GM12878 (cell line): ENCODE results near the gene PROB1.

Experiments
- CBX5 ChIP-seq: sonication (generic); IDR thresholded peaks from 2 replicates; pipeline ENCODE4 v1.6.1; 2016; ENCODE audit warnings: low read depth, moderate library complexity, mild to moderate bottlenecking, inconsistent platforms
- CEBPB ChIP-seq, 2 experiments: fragments of 150-350 bp in 1 of 2; IDR thresholded peaks; 2 replicates each; pipeline ENCODE4 v1.6.1; 2012 to 2014; ENCODE audit warnings: low read depth in 2 of 2, low read length in 2 of 2, borderline replicate concordance in 1 of 2, inconsistent platforms in 1 of 2
- CTCF ChIP-seq, 3 experiments: IDR thresholded peaks in 2 of 3; conservative IDR thresholded peaks in 1 of 3; 2 replicates each; pipeline ENCODE4 v1.5.1; 2011; ENCODE audit warnings: low read depth in 3 of 3, low read length in 3 of 3, mild to moderate bottlenecking in 3 of 3, control low read depth in 2 of 3, moderate library complexity in 2 of 3, inconsistent platforms in 1 of 3, mixed read lengths in 1 of 3; ENCODE audit not compliant: control insufficient read depth in 2 of 3, insufficient read depth in 1 of 3; ENCODE audit errors: extremely low read depth in 1 of 3
- ETV6 ChIP-seq, 2 experiments: fragments of 450-650 bp in 1 of 2; IDR thresholded peaks in 1 of 2; conservative IDR thresholded peaks in 1 of 2; 2 replicates each; pipeline ENCODE4 v1.6.1; 2014; ENCODE audit warnings: antibody characterized with exemption in 1 of 2, borderline replicate concordance in 1 of 2, low read depth in 1 of 2, mild to moderate bottlenecking in 1 of 2, moderate library complexity in 1 of 2
- EZH2 ChIP-seq: IDR thresholded peaks from 2 replicates; pipeline ENCODE4 v1.6.1; 2012; ENCODE audit warnings: low read depth, mild to moderate bottlenecking, control low read depth, inconsistent platforms, low read length, borderline replicate concordance; ENCODE audit not compliant: control insufficient read depth
- FOXM1 ChIP-seq: IDR thresholded peaks from 2 replicates; pipeline ENCODE4 v1.6.1; 2012; ENCODE audit warnings: low read depth, mild to moderate bottlenecking, inconsistent platforms, low read length, moderate library complexity
- HCFC1 ChIP-seq: fragments of 150-350 bp; IDR thresholded peaks from 2 replicates; pipeline ENCODE4 v1.6.1; 2014; ENCODE audit warnings: low read length
- NRF1 ChIP-seq: conservative IDR thresholded peaks from 2 replicates; pipeline ENCODE4 v1.6.1; 2011; ENCODE audit warnings: mild to moderate bottlenecking, low read depth, low read length, improper control_type of control experiment
- POLR2A ChIP-seq: IDR thresholded peaks from 2 replicates; pipeline ENCODE4 v1.6.1; 2011; ENCODE audit warnings: low read depth, mild to moderate bottlenecking, low read length
- SP1 ChIP-seq: IDR thresholded peaks from one replicate; pipeline ENCODE4 v1.6.1; 2011; ENCODE audit warnings: low read depth, low read length
- TBL1XR1 ChIP-seq: IDR thresholded peaks from 2 replicates; pipeline ENCODE4 v1.6.1; 2012; ENCODE audit warnings: low read depth, low read length, improper control_type of control experiment
- ZNF274 ChIP-seq: IDR thresholded peaks from one replicate; pipeline ENCODE4 v1.8.0; 2011; ENCODE audit not compliant: insufficient read length, insufficient read depth
- TF ChIP-seq, protein P1 (sequence below): fragments of 450-650 bp; IDR thresholded peaks from 2 replicates; pipeline ENCODE4 v1.6.1; 2014; ENCODE audit warnings: mild to moderate bottlenecking

DNA sequence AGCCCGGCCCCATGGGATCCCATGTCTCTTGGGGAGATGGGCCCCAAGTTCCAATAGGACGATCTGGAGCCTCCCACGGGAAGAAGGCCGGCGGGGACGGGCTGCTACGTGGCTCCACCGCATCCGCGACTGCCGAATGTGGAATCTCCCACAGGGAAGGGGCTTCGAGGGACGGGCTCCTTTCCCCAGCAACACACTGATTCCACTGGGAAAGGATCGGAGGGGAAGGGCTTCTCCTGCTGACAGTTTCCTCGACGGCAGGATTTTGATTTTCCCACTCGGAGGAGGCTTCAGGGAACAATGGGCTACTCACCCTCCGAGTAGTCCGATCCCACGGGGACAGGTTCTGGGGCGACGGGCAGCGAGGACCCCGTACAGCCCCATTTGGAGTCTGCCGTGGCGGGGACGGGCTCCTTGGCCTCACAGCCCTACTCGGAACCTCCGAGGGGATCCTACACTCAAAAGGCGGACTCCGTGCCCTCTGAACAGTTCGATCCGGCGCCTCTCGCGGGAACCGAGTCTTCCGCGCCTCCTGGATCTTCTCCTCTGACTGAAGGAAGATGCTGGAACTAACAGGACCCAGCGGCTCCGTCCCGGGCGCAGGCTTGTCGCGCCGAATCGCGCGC, 1.3 kb downstream of the PROB1 start:
- TF ChIP-seq POLR2A (no peak), CTCF (IDR thresholded peaks at IDR 0.05 in 2 of 3, conservative IDR thresholded peaks at IDR 0.05 in 1 of 3; ENCODE audit: control insufficient read depth in 2 of 3, extremely low read depth in 1 of 3, insufficient read depth in 1 of 3, low read depth in 3 of 3, low read length in 3 of 3) (no peak), SP1 (no peak), FOXM1 (no peak), HCFC1 (no peak), CEBPB (IDR thresholded peaks at IDR 0.05; ENCODE audit: borderline replicate concordance in 1 of 2, low read depth in 2 of 2, low read length in 2 of 2) (no peak), CBX5 (no peak), ZNF274 (no peak), TBL1XR1 (no peak), NRF1 (no peak), EZH2 (no peak), ETV6 (conservative IDR thresholded peaks at IDR 0.05 in 1 of 2, IDR thresholded peaks at IDR 0.05 in 1 of 2; ENCODE audit: borderline replicate concordance in 1 of 2, low read depth in 1 of 2) (no peak)
- TF ChIP-seq, protein P1, sequence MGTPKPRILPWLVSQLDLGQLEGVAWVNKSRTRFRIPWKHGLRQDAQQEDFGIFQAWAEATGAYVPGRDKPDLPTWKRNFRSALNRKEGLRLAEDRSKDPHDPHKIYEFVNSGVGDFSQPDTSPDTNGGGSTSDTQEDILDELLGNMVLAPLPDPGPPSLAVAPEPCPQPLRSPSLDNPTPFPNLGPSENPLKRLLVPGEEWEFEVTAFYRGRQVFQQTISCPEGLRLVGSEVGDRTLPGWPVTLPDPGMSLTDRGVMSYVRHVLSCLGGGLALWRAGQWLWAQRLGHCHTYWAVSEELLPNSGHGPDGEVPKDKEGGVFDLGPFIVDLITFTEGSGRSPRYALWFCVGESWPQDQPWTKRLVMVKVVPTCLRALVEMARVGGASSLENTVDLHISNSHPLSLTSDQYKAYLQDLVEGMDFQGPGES, result no peak
